A549 (cell line): ENCODE measurements around the gene ZNF827. TPM values are rescaled to one million over a fixed set of nuclear protein-coding genes. Genes with fewer than 3 reads are reported as not detected.

Source experiments
- ATAC-seq, 2 experiments: fragments of 200-7000 bp in 1 of 2; fragments of >200 bp in 1 of 2; cut with Nextera tagmentation in 1 of 2; cut with Tn5 transposase in 1 of 2; 3 replicates each; pipeline versions ENCODE4 v1.8.0 to v1.9.1; 2018 to 2020; ENCODE audit warnings: mild to moderate bottlenecking in 1 of 2, moderate library complexity in 1 of 2
- CTCF ChIA-PET: fragments of 300-600 bp; sonication (Branson Sonifier 250); formaldehyde crosslinking; extraction: SDS; loops from one replicate; lab custom pipeline; 2021; ENCODE audit warnings: antibody characterized with exemption, inconsistent platforms; lab: Yijun Ruan, JAX
- POLR2A ChIA-PET: fragments of 350-600 bp; formaldehyde crosslinking; extraction: SDS; loops from one replicate; lab custom pipeline; 2021; ENCODE audit warnings: antibody characterized with exemption, inconsistent platforms; lab: Yijun Ruan, JAX
- DNase-seq, 2 experiments: peaks; one replicate each; pipeline versions ENCODE4 v3.0.0 to v3.0.0-alpha.2; 2011 to 2016; ENCODE audit warnings: low read depth in 1 of 2, low spot score in 1 of 2
- FAIRE-seq: peaks from 2 replicates; lab custom pipeline; 2011; peaks lifted over from hg19 to GRCh38; lab: Jason Lieb, UNC
- H3K27ac ChIP-seq, 2 experiments: fragments of >200 bp; sonication (Bioruptor Twin); formaldehyde crosslinking; 3 replicates each; pipeline ENCODE4 v1.5.1; 2016 to 2017
- H3K4me1 ChIP-seq: fragments of >200 bp; sonication (Bioruptor Twin); formaldehyde crosslinking; 3 replicates; pipeline ENCODE4 v1.6.1; 2016
- H3K4me2 ChIP-seq: fragments of >200 bp; sonication (Bioruptor Twin); formaldehyde crosslinking; 3 replicates; pipeline ENCODE4 v1.6.1; 2016
- H3K4me3 ChIP-seq: fragments of >200 bp; sonication (Bioruptor Twin); formaldehyde crosslinking; 3 replicates; pipeline ENCODE4 v1.5.1; 2016
- H3K9me3 ChIP-seq: fragments of >200 bp; sonication (Bioruptor Twin); formaldehyde crosslinking; 3 replicates; pipeline ENCODE4 v1.6.1; 2016
- BCL3 ChIP-seq: fragments of >200 bp; sonication (Bioruptor Twin); formaldehyde crosslinking; IDR thresholded peaks from 3 replicates; pipeline ENCODE4 v1.6.1; 2016
- CBX2 ChIP-seq: fragments of 200-600 bp; sonication (generic); IDR thresholded peaks from 2 replicates; pipeline ENCODE4 v1.6.1; 2016; ENCODE audit warnings: low read depth, mild to moderate bottlenecking, borderline replicate concordance
- CBX8 ChIP-seq: fragments of 200-600 bp; sonication (generic); IDR thresholded peaks from 2 replicates; pipeline ENCODE4 v1.6.1; 2016
- CEBPB ChIP-seq, 2 experiments: fragments of >200 bp in 1 of 2; sonication (Bioruptor Twin) in 1 of 2; formaldehyde crosslinking in 1 of 2; IDR thresholded peaks; 2 replicates each; pipeline ENCODE4 v1.6.1; 2012 to 2016
- CHD2 ChIP-seq: fragments of 150-350 bp; IDR thresholded peaks from 2 replicates; pipeline ENCODE4 v1.6.1; 2014; ENCODE audit warnings: low read length; ENCODE audit not compliant: partially characterized antibody
- CTCF ChIP-seq: fragments of >200 bp; sonication (Bioruptor Twin); formaldehyde crosslinking; IDR thresholded peaks from 3 replicates; pipeline ENCODE4 v1.5.1; 2016
- E2F6 ChIP-seq: IDR thresholded peaks from 2 replicates; pipeline ENCODE4 v1.6.1; 2012; ENCODE audit warnings: low read depth, borderline replicate concordance
- EHF ChIP-seq: fragments of 250-450 bp; sonication (Bioruptor Pico); IDR thresholded peaks from 2 replicates; pipeline ENCODE4 v1.5.0; 2020; ENCODE audit warnings: mild to moderate bottlenecking
- ELK1 ChIP-seq: fragments of 150-350 bp; IDR thresholded peaks from 2 replicates; pipeline ENCODE4 v1.6.1; 2014; ENCODE audit warnings: low read depth, mild to moderate bottlenecking, low read length
- EP300 ChIP-seq, 2 experiments: fragments of >200 bp; sonication (Bioruptor Twin); formaldehyde crosslinking; IDR thresholded peaks; 2 replicates in 1 of 2; 3 replicates in 1 of 2; pipeline ENCODE4 v1.6.1; 2016 to 2017
- ESRRA ChIP-seq: fragments of 150-350 bp; IDR thresholded peaks from 2 replicates; pipeline ENCODE4 v1.6.1; 2014; ENCODE audit warnings: mild to moderate bottlenecking, low read length, borderline replicate concordance
- FOSB ChIP-seq: fragments of 250-450 bp; sonication (Bioruptor Pico); IDR thresholded peaks from 2 replicates; pipeline ENCODE4 v1.5.0; 2020; ENCODE audit warnings: mild to moderate bottlenecking, moderate library complexity
- HDAC2 ChIP-seq: fragments of 200-600 bp; sonication (generic); IDR thresholded peaks from 2 replicates; pipeline ENCODE4 v1.6.1; 2016
- HES2 ChIP-seq: fragments of >200 bp; sonication (Bioruptor Twin); formaldehyde crosslinking; IDR thresholded peaks from 2 replicates; pipeline ENCODE4 v1.6.1; 2016
- HOXA7 ChIP-seq: fragments of 250-450 bp; sonication (Bioruptor Pico); IDR thresholded peaks from 2 replicates; pipeline ENCODE4 v1.5.0; 2020; ENCODE audit warnings: mild to moderate bottlenecking, moderate library complexity
- HOXB13 ChIP-seq: fragments of 250-450 bp; sonication (Bioruptor Pico); IDR thresholded peaks from 2 replicates; pipeline ENCODE4 v1.5.0; 2020; ENCODE audit warnings: low read depth, mild to moderate bottlenecking, moderate library complexity
- MAZ ChIP-seq: fragments of 150-350 bp; IDR thresholded peaks from 2 replicates; pipeline ENCODE4 v1.6.1; 2014; ENCODE audit warnings: antibody characterized with exemption, low read depth, low read length, borderline replicate concordance
- MYC ChIP-seq: IDR thresholded peaks from 2 replicates; pipeline ENCODE4 v1.6.1; 2012; ENCODE audit warnings: mild to moderate bottlenecking, inconsistent platforms, low read length, improper control_type of control experiment, borderline replicate concordance
- NFE2L2 ChIP-seq: fragments of 150-350 bp; conservative IDR thresholded peaks from 2 replicates; pipeline ENCODE4 v1.6.1; 2014; ENCODE audit warnings: low read length
- PBX3 ChIP-seq: IDR thresholded peaks from 2 replicates; pipeline ENCODE4 v1.6.1; 2012
- PHF8 ChIP-seq: fragments of 200-600 bp; sonication (generic); IDR thresholded peaks from 2 replicates; pipeline ENCODE4 v1.6.1; 2016; ENCODE audit warnings: low read depth, mild to moderate bottlenecking, antibody characterized with exemption, moderate library complexity, borderline replicate concordance
- RARB ChIP-seq: fragments of 250-450 bp; sonication (Bioruptor Pico); IDR thresholded peaks from 2 replicates; pipeline ENCODE4 v1.8.0; 2021; ENCODE audit warnings: mild to moderate bottlenecking, moderate library complexity
- SMC3 ChIP-seq: fragments of >200 bp; sonication (Bioruptor Twin); formaldehyde crosslinking; IDR thresholded peaks from 3 replicates; pipeline ENCODE4 v1.6.1; 2018; ENCODE audit warnings: inconsistent platforms
- SREBF2 ChIP-seq: fragments of 450-650 bp; IDR thresholded peaks from 2 replicates; pipeline ENCODE4 v1.6.1; 2014; ENCODE audit warnings: mild to moderate bottlenecking, moderate library complexity
- USF2 ChIP-seq: fragments of 450-650 bp; IDR thresholded peaks from 2 replicates; pipeline ENCODE4 v1.6.1; 2014; ENCODE audit warnings: antibody characterized with exemption
- ZC3H11A ChIP-seq: fragments of 450-650 bp; IDR thresholded peaks from 2 replicates; pipeline ENCODE4 v1.6.1; 2014; ENCODE audit warnings: antibody characterized with exemption, mild to moderate bottlenecking
- ZFP36 ChIP-seq: fragments of 450-650 bp; IDR thresholded peaks from 2 replicates; pipeline ENCODE4 v1.6.1; 2014; ENCODE audit warnings: borderline replicate concordance; ENCODE audit not compliant: partially characterized antibody
- ZSCAN20 ChIP-seq: fragments of 250-450 bp; sonication (Bioruptor Pico); IDR thresholded peaks from 2 replicates; pipeline ENCODE4 v1.8.0; 2022; ENCODE audit warnings: mild to moderate bottlenecking, moderate library complexity
- WGBS: methylation state at CpG from one replicate; pipeline ENCODE4 v1.1.6; 2017; ENCODE audit errors: missing lambda C conversion rate; 5-methylcytosine and 5-hydroxymethylcytosine counted together
- polyA plus RNA-seq, 4 experiments: library from polyadenylated mRNA; depleted of rRNA in 3 of 4; stranded (reverse); fragments of >200 nt; fragmentation: RNase III in 1 of 4; extraction: RNeasy Plus Mini Kit Qiagen cat#74134 plus additional on column Dnase treatment in 1 of 4; gene quantifications; 2 replicates in 3 of 4; 3 replicates in 1 of 4; pipeline ENCODE4 v1.2.3, GENCODE V29; 2011 to 2017

Gene ZNF827
- polyA plus RNA-seq, 2 of the 4 experiments (the other 2 are of a cell fraction) = 3.8 to 4.2 TPM

- TF ChIP-seq USF2 (no peak), PBX3 (no peak), EP300 (IDR thresholded peaks at IDR 0.05) (no peak), NFE2L2 (no peak), HES2 (no peak), BCL3 (no peak)
Observed at GRCh38 chr4:145979160-145979559, 40.5 kb upstream of the ZNF827 start (continued).

- 54% methylated on average over 4 of the region's 4 CpGs for WGBS
- TF ChIP-seq MAZ (no peak), HOXA7 (CRISPR knock-in tag) (no peak)
- no peak overlapping the region for H3K4me2 ChIP-seq
- H3K27ac ChIP-seq = no peak overlapping the region
- ChIA-PET CTCF (no interaction called here), POLR2A (no interaction called here)
- H3K9me3 ChIP-seq = no peaks in the 10 kb centered on the region
- FAIRE-seq = no peak
- no peak for DNase-seq
- no peak overlapping the region for H3K4me3 ChIP-seq
- no peak for ATAC-seq
- H3K4me1 ChIP-seq = no peaks in the 10 kb centered on the region
Observed at GRCh38 chr4:145976680-145977079, 38.1 kb upstream of the ZNF827 start.

GRCh38 chr4:145960012-145960411 is 21.4 kb upstream of the ZNF827 start:
- Histone ChIP-seq H3K4me3 (no peak overlapping the region), H3K27ac (no peak overlapping the region)
- FAIRE-seq (no peak), ATAC-seq (no peak)
- WGBS = 64% methylated on average over 2 of the region's 2 CpGs
- TF ChIP-seq ZSCAN20 (CRISPR knock-in tag) (no peak), CTCF (no peak), ZFP36 (no peak), PHF8 (no peak), E2F6 (no peak), FOSB (CRISPR knock-in tag) (no peak), HOXB13 (CRISPR knock-in tag) (no peak)
- TF ChIP-seq, all 56 proteins: peak for 0
- DNase-seq = no peak
- H3K4me2 ChIP-seq = no peak overlapping the region
- H3K9me3 ChIP-seq = peaks cover 5% of the 10 kb centered on the region; the same call in 2 of the 3 replicates
- ChIA-PET POLR2A (no interaction called here), CTCF (interaction anchor here (0.6 kb wide), 1 partner anchor 1096 kb away, joined by 3 read pairs; no protein-coding TSS in a partner anchor)
- peaks cover 4% of the 10 kb centered on the region for H3K4me1 ChIP-seq

GRCh38 chr4:145957302-145957701 is 18.7 kb upstream of the ZNF827 start:
- peaks cover 14% of the 10 kb centered on the region for H3K4me1 ChIP-seq
- ATAC-seq (no peak), FAIRE-seq (no peak), DNase-seq (no peak)
- peaks cover 5% of the 10 kb centered on the region; the same call in 2 of the 3 replicates for H3K9me3 ChIP-seq
- H3K4me3 ChIP-seq = no peak overlapping the region
- ChIA-PET POLR2A (no interaction called here), CTCF (no interaction called here)
- no peak overlapping the region for H3K4me2 ChIP-seq
- WGBS = 78% methylated on average over 1 of the region's 1 CpG
- no peak overlapping the region for H3K27ac ChIP-seq
- no peak for TF ChIP-seq RARB (CRISPR knock-in tag)
- TF ChIP-seq CEBPB (IDR thresholded peaks at IDR 0.05) = no peak
- TF ChIP-seq ZC3H11A = no peak
- no peak for TF ChIP-seq SMC3
- no peak for TF ChIP-seq ZFP36
- no peak for TF ChIP-seq CBX8
- no peak for TF ChIP-seq ELK1
- TF ChIP-seq CHD2 = no peak
- TF ChIP-seq ESRRA = no peak
- TF ChIP-seq MYC = no peak
- TF ChIP-seq CBX2 = no peak
- no peak for TF ChIP-seq HDAC2
- TF ChIP-seq EHF = no peak
- TF ChIP-seq SREBF2 = no peak
